ENCODE results near the gene C1orf159. TPM values are rescaled to one million over a fixed set of nuclear protein-coding genes. Genes with fewer than 3 reads are reported as not detected.

The C1orf159 gene
- total RNA-seq, 1 experiment from 2014 or later, result 32.4 TPM

DNA sequence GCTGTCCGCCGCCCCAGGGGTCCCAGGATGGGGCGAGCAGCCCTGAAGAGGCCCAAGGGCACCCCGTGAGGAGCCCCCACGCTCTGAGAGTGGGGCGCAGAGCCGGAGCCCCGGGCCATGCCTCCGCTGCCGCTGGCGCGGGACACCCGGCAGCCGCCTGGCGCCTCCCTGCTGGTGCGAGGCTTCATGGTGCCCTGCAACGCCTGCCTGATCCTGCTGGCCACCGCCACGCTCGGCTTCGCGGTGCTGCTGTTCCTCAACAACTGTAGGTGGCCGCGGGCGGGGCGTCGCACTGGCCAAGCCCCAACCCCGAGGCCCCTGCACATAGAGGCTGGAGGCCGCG is 81.5 kb downstream of the C1orf159 start:
- no peak for DNase-seq
- Mint-ChIP-seq H3K4me3 (ENCODE audit: low read depth, unreplicated experiment) (no peak overlapping the region), H3K27me3 (ENCODE audit: unreplicated experiment) (no peaks in the 10 kb centered on the region), H3K4me1 (ENCODE audit: low read depth, unreplicated experiment) (no peaks in the 10 kb centered on the region), H3K9me3 (ENCODE audit: low read depth, unreplicated experiment) (no peaks in the 10 kb centered on the region), H3K36me3 (ENCODE audit: insufficient read depth, unreplicated experiment) (peaks cover 40% of the 10 kb centered on the region), H3K27ac (ENCODE audit: unreplicated experiment) (no peak overlapping the region)
- CTCF ChIA-PET, result no interaction called here
- intact Hi-C loops (cut with micrococcal nuclease; ENCODE audit: unreplicated experiment), result no loop called here
- no peak for TF ChIP-seq CTCF (IDR thresholded peaks at IDR 0.05; ENCODE audit: unreplicated experiment)
- no TSS peak for BruUV-seq (replicated peaks)

DNA sequence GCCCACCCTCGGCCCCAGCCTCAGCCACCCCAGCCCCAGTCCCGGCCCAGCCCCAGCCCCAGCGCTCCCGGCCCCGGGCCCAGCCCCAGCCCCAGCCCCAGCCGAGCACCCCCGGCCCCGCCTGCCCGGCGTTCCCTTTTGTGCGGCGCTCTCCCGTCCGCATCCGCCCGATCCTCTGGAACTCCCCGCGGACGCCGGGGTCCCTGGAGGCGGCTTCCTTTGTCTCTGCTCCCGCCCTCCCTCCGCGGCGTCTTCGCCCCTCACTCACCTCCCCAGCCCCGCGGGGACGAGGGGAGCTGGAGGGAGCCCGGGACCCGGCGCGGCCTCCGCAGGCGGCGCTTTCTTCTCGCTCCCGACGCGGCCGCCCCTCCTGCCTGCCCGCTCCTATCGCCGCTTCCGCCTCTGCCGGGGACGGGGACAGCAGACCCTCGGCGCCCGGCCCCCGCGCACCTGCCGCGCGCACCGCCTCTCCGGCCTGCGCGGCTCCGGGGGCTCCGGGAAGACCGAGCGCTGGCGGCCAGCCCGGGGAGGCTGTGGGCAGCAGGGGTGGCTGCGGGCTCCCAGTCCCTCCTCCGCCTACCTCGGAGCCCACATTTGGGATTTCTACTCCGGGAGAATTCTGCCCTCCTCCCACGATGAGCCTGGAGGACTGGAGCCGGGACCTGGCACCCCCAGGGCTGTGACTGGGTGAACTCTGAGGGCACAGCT is 82.0 kb downstream of the C1orf159 start:
- Mint-ChIP-seq H3K9me3 (ENCODE audit: low read depth, unreplicated experiment) (no peaks in the 10 kb centered on the region), H3K4me3 (ENCODE audit: low read depth, unreplicated experiment) (no peak overlapping the region), H3K36me3 (ENCODE audit: insufficient read depth, unreplicated experiment) (peaks cover 36% of the 10 kb centered on the region), H3K27me3 (ENCODE audit: unreplicated experiment) (no peaks in the 10 kb centered on the region), H3K27ac (ENCODE audit: unreplicated experiment) (no peak overlapping the region), H3K4me1 (ENCODE audit: low read depth, unreplicated experiment) (no peaks in the 10 kb centered on the region)
- no peak for TF ChIP-seq CTCF (IDR thresholded peaks at IDR 0.05; ENCODE audit: unreplicated experiment)
- DNase-seq, result no peak
- no TSS peak for BruUV-seq (replicated peaks)
- CTCF ChIA-PET, result no interaction called here
- intact Hi-C loops (cut with micrococcal nuclease; ENCODE audit: unreplicated experiment), result no loop called here

GRCh38 chr1:1033009-1033587 is 82.8 kb downstream of the C1orf159 start:
- H3K4me1 Mint-ChIP-seq (ENCODE audit: low read depth, unreplicated experiment), result no peaks in the 10 kb centered on the region
- intact Hi-C loops (cut with micrococcal nuclease; ENCODE audit: unreplicated experiment), result no loop called here
- peaks cover 31% of the 10 kb centered on the region for H3K36me3 Mint-ChIP-seq (ENCODE audit: insufficient read depth, unreplicated experiment)
- no peak for DNase-seq
- H3K9me3 Mint-ChIP-seq (ENCODE audit: low read depth, unreplicated experiment), result no peaks in the 10 kb centered on the region
- no TSS peak for BruUV-seq (replicated peaks)
- CTCF ChIA-PET, result no interaction called here
- no peak for TF ChIP-seq CTCF (IDR thresholded peaks at IDR 0.05; ENCODE audit: unreplicated experiment)
- no peaks in the 10 kb centered on the region for H3K27me3 Mint-ChIP-seq (ENCODE audit: unreplicated experiment)
- H3K4me3 Mint-ChIP-seq (ENCODE audit: low read depth, unreplicated experiment), result no peak overlapping the region
- H3K27ac Mint-ChIP-seq (ENCODE audit: unreplicated experiment), result no peak overlapping the region

- CTCF ChIA-PET, result no interaction called here
- peaks cover 31% of the 10 kb centered on the region for H3K36me3 Mint-ChIP-seq (ENCODE audit: insufficient read depth, unreplicated experiment)
- peak overlapping the region; percentile 17 for H3K27ac Mint-ChIP-seq (ENCODE audit: unreplicated experiment)
- DNase-seq, result no peak
- BruUV-seq (replicated peaks), result no TSS peak
- intact Hi-C loops (cut with micrococcal nuclease; ENCODE audit: unreplicated experiment), result no loop called here
- TF ChIP-seq CTCF (IDR thresholded peaks at IDR 0.05; ENCODE audit: unreplicated experiment), result no peak
- no peaks in the 10 kb centered on the region for H3K27me3 Mint-ChIP-seq (ENCODE audit: unreplicated experiment)
- H3K9me3 Mint-ChIP-seq (ENCODE audit: low read depth, unreplicated experiment), result no peaks in the 10 kb centered on the region
- H3K4me1 Mint-ChIP-seq (ENCODE audit: low read depth, unreplicated experiment), result no peaks in the 10 kb centered on the region
- no peak overlapping the region for H3K4me3 Mint-ChIP-seq (ENCODE audit: low read depth, unreplicated experiment)
Observed at GRCh38 chr1:1032424-1032823, 83.5 kb downstream of the C1orf159 start.

Other genes starting within 250 kb of the C1orf159 start
- gene SAMD11, start 192.2 kb downstream of the C1orf159 start, total RNA-seq (2022), result 0.27 and 0.54 TPM in 2 replicates
- gene NOC2L, start 156.8 kb downstream of the C1orf159 start, total RNA-seq (2022), result 98.6 and 107 TPM in 2 replicates
- 27.1 and 27.8 TPM in 2 replicates for gene KLHL17, start 155.5 kb downstream of the C1orf159 start, total RNA-seq (2022)
- 11.9 and 16.2 TPM in 2 replicates for gene PLEKHN1, start 149.6 kb downstream of the C1orf159 start, total RNA-seq (2022)
- gene PERM1, start 134.0 kb downstream of the C1orf159 start, total RNA-seq (2022), result not detected in 2 replicates
- 35.5 and 51.3 TPM in 2 replicates for gene HES4, start 116.0 kb downstream of the C1orf159 start, total RNA-seq (2022)
- 165 and 522 TPM in 2 replicates for gene ISG15, start 102.6 kb downstream of the C1orf159 start, total RNA-seq (2022)
- 446 and 552 TPM in 2 replicates for gene AGRN, start 96.0 kb downstream of the C1orf159 start, total RNA-seq (2022)
- gene RNF223, start 41.8 kb downstream of the C1orf159 start, total RNA-seq (2022), result 5.0 and 5.6 TPM in 2 replicates
- 2.4 and 3.5 TPM in 2 replicates for gene TTLL10, start 57.8 kb upstream of the C1orf159 start, total RNA-seq (2022)
- gene TNFRSF18, start 90.5 kb upstream of the C1orf159 start, total RNA-seq (2022), result 0.66 TPM in 1 of 2 replicates, not detected in the other
- not detected in 2 replicates for gene TNFRSF4, start 98.1 kb upstream of the C1orf159 start, total RNA-seq (2022)
- 128 and 161 TPM in 2 replicates for gene SDF4, start 115.9 kb upstream of the C1orf159 start, total RNA-seq (2022)
- 23.4 and 25.9 TPM in 2 replicates for gene B3GALT6, start 116.1 kb upstream of the C1orf159 start, total RNA-seq (2022)
- gene C1QTNF12, start 130.6 kb upstream of the C1orf159 start, total RNA-seq (2022), result 2.0 and 4.2 TPM in 2 replicates
- gene UBE2J2, start 157.8 kb upstream of the C1orf159 start, total RNA-seq (2022), result 45.6 and 50.0 TPM in 2 replicates
- gene SCNN1D, start 164.3 kb upstream of the C1orf159 start, total RNA-seq (2022), result 2.5 and 4.1 TPM in 2 replicates
- gene ACAP3, start 191.8 kb upstream of the C1orf159 start, total RNA-seq (2022), result 41.1 and 48.3 TPM in 2 replicates
- 22.7 and 24.7 TPM in 2 replicates for gene PUSL1, start 192.5 kb upstream of the C1orf159 start, total RNA-seq (2022)
- gene INTS11, start 208.6 kb upstream of the C1orf159 start, total RNA-seq (2022), result 110 and 117 TPM in 2 replicates
- gene CPTP, start 208.7 kb upstream of the C1orf159 start, total RNA-seq (2022), result 20.1 and 23.7 TPM in 2 replicates
- 0.24 and 0.42 TPM in 2 replicates for gene TAS1R3, start 215.2 kb upstream of the C1orf159 start, total RNA-seq (2022)
- gene DVL1, start 233.3 kb upstream of the C1orf159 start, total RNA-seq (2022), result 83.9 and 90.9 TPM in 2 replicates
- not detected in 2 replicates for gene MXRA8, start 242.5 kb upstream of the C1orf159 start, total RNA-seq (2022)

Measured in Calu3 (cell line).